GM23338 (cell line): Measurements from ENCODE around the gene RPS15. TPM values are rescaled to one million over a fixed set of nuclear protein-coding genes. Genes with fewer than 3 reads are reported as not detected.

ENCODE experiments used
- ATAC-seq: fragments of 200-7000 bp; cut with Tn5 transposase; 3 replicates; pipeline ENCODE4 v1.9.1; 2020
- DNase-seq: peaks from one replicate; pipeline ENCODE4 v3.0.0-alpha.2; 2015; ENCODE audit warnings: low spot score
- H2AFZ ChIP-seq: fragments of 200-600 bp; sonication (generic); 2 replicates; pipeline ENCODE4 v1.8.0; 2016; ENCODE audit warnings: antibody characterized with exemption, mild to moderate bottlenecking, moderate library complexity
- H3F3A ChIP-seq: fragments of 200-600 bp; sonication (generic); replicated peaks from 2 replicates; pipeline ENCODE4 v1.8.0; 2017; ENCODE audit warnings: antibody characterized with exemption, mixed run types, low read depth
- H3K27ac ChIP-seq: fragments of 200-600 bp; sonication (generic); 2 replicates; pipeline ENCODE4 v1.6.1; 2016; ENCODE audit warnings: low read depth
- H3K27me3 ChIP-seq: fragments of 200-600 bp; sonication (generic); 2 replicates; pipeline ENCODE4 v1.8.0; 2016; ENCODE audit warnings: mild to moderate bottlenecking, mixed run types, moderate library complexity; ENCODE audit not compliant: insufficient read depth
- H3K36me3 ChIP-seq: fragments of 200-600 bp; sonication (generic); 2 replicates; pipeline ENCODE4 v1.8.0; 2016; ENCODE audit warnings: mild to moderate bottlenecking; ENCODE audit not compliant: insufficient read depth
- H3K4me1 ChIP-seq: fragments of 200-600 bp; sonication (generic); 2 replicates; pipeline ENCODE4 v1.8.0; 2016; ENCODE audit warnings: mild to moderate bottlenecking, moderate library complexity; ENCODE audit not compliant: insufficient read depth
- H3K4me2 ChIP-seq: fragments of 200-600 bp; sonication (generic); 2 replicates; pipeline ENCODE4 v1.7.1; 2017; ENCODE audit warnings: mixed run types
- H3K4me3 ChIP-seq: fragments of 200-600 bp; sonication (generic); 2 replicates; pipeline ENCODE4 v1.6.1; 2016; ENCODE audit warnings: mixed run types
- H3K79me2 ChIP-seq: fragments of 200-600 bp; sonication (generic); replicated peaks from 2 replicates; pipeline ENCODE4 v1.8.0; 2017; ENCODE audit warnings: mild to moderate bottlenecking; ENCODE audit not compliant: insufficient read depth
- H3K9me2 ChIP-seq: fragments of 200-600 bp; sonication (generic); 2 replicates; pipeline ENCODE4 v1.8.0; 2017; ENCODE audit not compliant: insufficient read depth
- H4K20me1 ChIP-seq: fragments of 200-600 bp; sonication (generic); replicated peaks from 2 replicates; pipeline ENCODE4 v1.8.0; 2017; ENCODE audit warnings: mild to moderate bottlenecking; ENCODE audit not compliant: insufficient read depth
- H3K27ac Mint-ChIP-seq: 2 replicates; pipeline ENCODE4 v1.8.0; 2020; ENCODE audit warnings: inconsistent platforms, mild to moderate bottlenecking, moderate library complexity, mixed read lengths
- H3K27me3 Mint-ChIP-seq: 3 replicates; pipeline ENCODE4 v1.8.0; 2022; ENCODE audit warnings: low read depth, mild to moderate bottlenecking, moderate library complexity, mixed read lengths, inconsistent platforms; ENCODE audit not compliant: insufficient read depth, poor library complexity
- H3K36me3 Mint-ChIP-seq: 3 replicates; pipeline ENCODE4 v1.8.0; 2021; ENCODE audit warnings: low read depth, mild to moderate bottlenecking, inconsistent platforms, moderate library complexity, mixed read lengths
- H3K4me1 Mint-ChIP-seq: 3 replicates; pipeline ENCODE4 v1.8.0; 2020; ENCODE audit warnings: mild to moderate bottlenecking, inconsistent platforms, mixed read lengths
- H3K4me3 Mint-ChIP-seq: 3 replicates; pipeline ENCODE4 v1.8.0; 2021; ENCODE audit warnings: moderate library complexity, mild to moderate bottlenecking, inconsistent platforms, mixed read lengths
- H3K9me3 Mint-ChIP-seq: 3 replicates; pipeline ENCODE4 v1.8.0; 2020; ENCODE audit warnings: moderate library complexity, mild to moderate bottlenecking, inconsistent platforms, mixed read lengths
- CREB1 ChIP-seq: fragments of 250-450 bp; sonication (Bioruptor Pico); IDR thresholded peaks from 2 replicates; pipeline ENCODE4 v1.5.0; 2020; ENCODE audit warnings: low read depth, mild to moderate bottlenecking, moderate library complexity
- EZH2 ChIP-seq: fragments of 200-600 bp; sonication (generic); IDR thresholded peaks from one replicate; pipeline ENCODE4 v1.8.0; 2017; ENCODE audit warnings: antibody characterized with exemption, mild to moderate bottlenecking, low read depth; ENCODE audit not compliant: unreplicated experiment
- JUNB ChIP-seq: IDR thresholded peaks from one replicate; pipeline ENCODE4 v1.6.1; 2016; ENCODE audit warnings: antibody characterized with exemption; ENCODE audit not compliant: unreplicated experiment
- POLR2AphosphoS5 ChIP-seq: IDR thresholded peaks from 2 replicates; pipeline ENCODE4 v1.6.1; 2016; ENCODE audit warnings: antibody characterized with exemption, low read depth
- STAT1 ChIP-seq: IDR thresholded peaks from one replicate; pipeline ENCODE4 v1.6.1; 2016; ENCODE audit warnings: antibody characterized with exemption; ENCODE audit not compliant: unreplicated experiment
- ZNF114 ChIP-seq: fragments of 250-450 bp; sonication (Bioruptor Pico); IDR thresholded peaks from 2 replicates; pipeline ENCODE4 v1.5.0; 2020; ENCODE audit warnings: mild to moderate bottlenecking, moderate library complexity
- ZNF331 ChIP-seq: fragments of 250-450 bp; sonication (Bioruptor Pico); IDR thresholded peaks from 2 replicates; pipeline ENCODE4 v1.5.0; 2020; ENCODE audit warnings: low read depth, mild to moderate bottlenecking, moderate library complexity
- polyA plus RNA-seq: library from polyadenylated mRNA; unstranded; fragments of >200 nt; fragmentation: Nextera tagmentation; extraction: Ambion mirVana; gene quantifications from 2 replicates; pipeline ENCODE4 v1.2.1, GENCODE V29; 2016
- total RNA-seq: library from RNA; depleted of rRNA; stranded (reverse); fragments of >200 nt; shearing (Covaris generic); gene quantifications from 2 replicates; pipeline ENCODE4 v1.2.3, GENCODE V29; 2014
- TF ChIP-seq, protein P1 (sequence below): fragments of 250-450 bp; sonication (Bioruptor Pico); IDR thresholded peaks from 2 replicates; pipeline ENCODE4 v1.5.0; 2020; ENCODE audit warnings: mild to moderate bottlenecking, moderate library complexity
- TF ChIP-seq, protein P2 (sequence below): IDR thresholded peaks from one replicate; pipeline ENCODE4 v1.6.1; 2018; ENCODE audit warnings: antibody characterized with exemption; ENCODE audit not compliant: unreplicated experiment
- TF ChIP-seq, protein P3 (sequence below): IDR thresholded peaks from 2 replicates; pipeline ENCODE4 v1.6.1; 2016; ENCODE audit warnings: antibody characterized with exemption
- TF ChIP-seq, protein P4 (sequence below), 2 experiments: fragments of 200-600 bp in 1 of 2; sonication (generic) in 1 of 2; conservative IDR thresholded peaks; 2 replicates each; pipeline versions ENCODE4 v1.5.1 to v1.6.1; 2016 to 2017; ENCODE audit warnings: antibody characterized with exemption in 2 of 2, low read depth in 2 of 2, mild to moderate bottlenecking in 2 of 2, moderate library complexity in 1 of 2

Gene RPS15
- total and polyA plus RNA-seq, 2 experiments from 2014 or later: 2,953 to 3,861 TPM

DNA sequence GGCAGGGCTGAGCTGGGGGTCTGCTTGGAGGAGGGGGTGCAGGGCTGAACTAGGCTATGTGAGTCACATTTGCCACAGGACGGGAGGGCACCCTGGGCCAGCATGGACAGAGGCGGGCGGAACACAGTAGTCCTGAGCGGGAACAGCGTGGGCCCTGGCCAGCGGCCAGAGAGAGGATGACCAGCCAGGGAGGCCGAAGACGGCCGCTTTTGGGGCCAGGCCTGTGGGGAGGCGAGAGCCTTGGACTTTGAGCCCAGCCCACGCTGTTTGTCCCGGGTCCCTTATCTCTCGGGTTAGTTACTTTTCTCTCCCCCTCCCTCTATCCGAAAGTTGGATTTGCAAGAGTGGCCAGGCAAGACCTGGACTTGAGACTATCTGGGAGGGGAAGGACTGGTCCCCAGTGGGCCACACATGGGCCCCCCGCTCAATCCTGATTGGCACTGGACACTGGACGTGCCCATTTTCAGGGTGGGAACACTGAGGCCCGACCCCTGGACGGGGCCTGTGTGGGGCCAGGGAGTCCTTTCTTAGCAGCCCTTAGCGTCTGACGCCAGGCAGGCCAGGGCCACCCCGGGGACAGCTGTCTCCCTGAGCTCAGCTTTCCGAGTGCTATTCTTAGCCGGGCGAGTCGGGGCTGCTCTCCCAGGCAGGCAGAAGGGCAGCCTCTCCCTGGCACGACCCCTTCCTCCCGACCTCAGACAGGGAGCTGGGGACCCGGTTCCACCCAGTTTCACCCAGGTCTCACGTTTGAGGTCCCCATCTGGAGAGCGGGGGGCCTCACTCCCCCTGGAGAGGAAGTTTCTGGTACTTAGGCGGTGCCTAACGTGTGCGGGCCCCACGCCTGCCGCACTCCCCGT is 37.7 kb upstream of the RPS15 start:
- Histone ChIP-seq H3K4me1 (0 out of 2 replicates have a peak, but pooled peaks cover 5% of the 10 kb centered on the region), H2AFZ (peak overlapping the region; percentile 74; the same call in 1 of the 2 replicates), H3K4me3 (peak overlapping the region; percentile 70), H3K4me2 (peak overlapping the region; percentile 86), H3K79me2 (no peaks in the 10 kb centered on the region), H3K27ac (no peak overlapping the region), H3F3A (peaks cover 4% of the 10 kb centered on the region; the same call in 1 of the 2 replicates), H4K20me1 (no peaks in the 10 kb centered on the region; the same call in 1 of the 2 replicates), H3K27me3 (peaks cover 6% of the 10 kb centered on the region; the same call in 1 of the 2 replicates), H3K36me3 (no peaks in the 10 kb centered on the region), H3K9me2 (no peaks in the 10 kb centered on the region)
- no peaks in the 10 kb centered on the region for H3K9me3 Mint-ChIP-seq
- H3K36me3 Mint-ChIP-seq: no peaks in the 10 kb centered on the region; the same call in 2 of the 3 replicates
- ATAC-seq: peak; percentile 27
- DNase-seq: no peak
- H3K27me3 Mint-ChIP-seq: peaks cover 8% of the 10 kb centered on the region
- no peak overlapping the region for H3K27ac Mint-ChIP-seq
- peak overlapping the region; percentile 70 for H3K4me3 Mint-ChIP-seq
- TF ChIP-seq, protein P1, sequence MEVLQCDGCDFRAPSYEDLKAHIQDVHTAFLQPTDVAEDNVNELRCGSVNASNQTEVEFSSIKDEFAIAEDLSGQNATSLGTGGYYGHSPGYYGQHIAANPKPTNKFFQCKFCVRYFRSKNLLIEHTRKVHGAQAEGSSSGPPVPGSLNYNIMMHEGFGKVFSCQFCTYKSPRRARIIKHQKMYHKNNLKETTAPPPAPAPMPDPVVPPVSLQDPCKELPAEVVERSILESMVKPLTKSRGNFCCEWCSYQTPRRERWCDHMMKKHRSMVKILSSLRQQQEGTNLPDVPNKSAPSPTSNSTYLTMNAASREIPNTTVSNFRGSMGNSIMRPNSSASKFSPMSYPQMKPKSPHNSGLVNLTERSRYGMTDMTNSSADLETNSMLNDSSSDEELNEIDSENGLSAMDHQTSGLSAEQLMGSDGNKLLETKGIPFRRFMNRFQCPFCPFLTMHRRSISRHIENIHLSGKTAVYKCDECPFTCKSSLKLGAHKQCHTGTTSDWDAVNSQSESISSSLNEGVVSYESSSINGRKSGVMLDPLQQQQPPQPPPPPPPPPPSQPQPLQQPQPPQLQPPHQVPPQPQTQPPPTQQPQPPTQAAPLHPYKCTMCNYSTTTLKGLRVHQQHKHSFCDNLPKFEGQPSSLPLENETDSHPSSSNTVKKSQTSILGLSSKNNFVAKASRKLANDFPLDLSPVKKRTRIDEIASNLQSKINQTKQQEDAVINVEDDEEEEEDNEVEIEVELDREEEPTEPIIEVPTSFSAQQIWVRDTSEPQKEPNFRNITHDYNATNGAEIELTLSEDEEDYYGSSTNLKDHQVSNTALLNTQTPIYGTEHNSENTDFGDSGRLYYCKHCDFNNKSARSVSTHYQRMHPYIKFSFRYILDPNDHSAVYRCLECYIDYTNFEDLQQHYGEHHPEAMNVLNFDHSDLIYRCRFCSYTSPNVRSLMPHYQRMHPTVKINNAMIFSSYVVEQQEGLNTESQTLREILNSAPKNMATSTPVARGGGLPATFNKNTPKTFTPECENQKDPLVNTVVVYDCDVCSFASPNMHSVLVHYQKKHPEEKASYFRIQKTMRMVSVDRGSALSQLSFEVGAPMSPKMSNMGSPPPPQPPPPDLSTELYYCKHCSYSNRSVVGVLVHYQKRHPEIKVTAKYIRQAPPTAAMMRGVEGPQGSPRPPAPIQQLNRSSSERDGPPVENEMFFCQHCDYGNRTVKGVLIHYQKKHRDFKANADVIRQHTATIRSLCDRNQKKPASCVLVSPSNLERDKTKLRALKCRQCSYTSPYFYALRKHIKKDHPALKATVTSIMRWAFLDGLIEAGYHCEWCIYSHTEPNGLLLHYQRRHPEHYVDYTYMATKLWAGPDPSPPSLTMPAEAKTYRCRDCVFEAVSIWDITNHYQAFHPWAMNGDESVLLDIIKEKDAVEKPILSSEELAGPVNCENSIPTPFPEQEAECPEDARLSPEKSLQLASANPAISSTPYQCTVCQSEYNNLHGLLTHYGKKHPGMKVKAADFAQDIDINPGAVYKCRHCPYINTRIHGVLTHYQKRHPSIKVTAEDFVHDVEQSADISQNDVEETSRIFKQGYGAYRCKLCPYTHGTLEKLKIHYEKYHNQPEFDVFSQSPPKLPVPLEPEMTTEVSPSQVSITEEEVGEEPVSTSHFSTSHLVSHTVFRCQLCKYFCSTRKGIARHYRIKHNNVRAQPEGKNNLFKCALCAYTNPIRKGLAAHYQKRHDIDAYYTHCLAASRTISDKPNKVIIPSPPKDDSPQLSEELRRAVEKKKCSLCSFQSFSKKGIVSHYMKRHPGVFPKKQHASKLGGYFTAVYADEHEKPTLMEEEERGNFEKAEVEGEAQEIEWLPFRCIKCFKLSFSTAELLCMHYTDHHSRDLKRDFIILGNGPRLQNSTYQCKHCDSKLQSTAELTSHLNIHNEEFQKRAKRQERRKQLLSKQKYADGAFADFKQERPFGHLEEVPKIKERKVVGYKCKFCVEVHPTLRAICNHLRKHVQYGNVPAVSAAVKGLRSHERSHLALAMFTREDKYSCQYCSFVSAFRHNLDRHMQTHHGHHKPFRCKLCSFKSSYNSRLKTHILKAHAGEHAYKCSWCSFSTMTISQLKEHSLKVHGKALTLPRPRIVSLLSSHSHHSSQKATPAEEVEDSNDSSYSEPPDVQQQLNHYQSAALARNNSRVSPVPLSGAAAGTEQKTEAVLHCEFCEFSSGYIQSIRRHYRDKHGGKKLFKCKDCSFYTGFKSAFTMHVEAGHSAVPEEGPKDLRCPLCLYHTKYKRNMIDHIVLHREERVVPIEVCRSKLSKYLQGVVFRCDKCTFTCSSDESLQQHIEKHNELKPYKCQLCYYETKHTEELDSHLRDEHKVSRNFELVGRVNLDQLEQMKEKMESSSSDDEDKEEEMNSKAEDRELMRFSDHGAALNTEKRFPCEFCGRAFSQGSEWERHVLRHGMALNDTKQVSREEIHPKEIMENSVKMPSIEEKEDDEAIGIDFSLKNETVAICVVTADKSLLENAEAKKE: no peak
- TF ChIP-seq, protein P2, sequence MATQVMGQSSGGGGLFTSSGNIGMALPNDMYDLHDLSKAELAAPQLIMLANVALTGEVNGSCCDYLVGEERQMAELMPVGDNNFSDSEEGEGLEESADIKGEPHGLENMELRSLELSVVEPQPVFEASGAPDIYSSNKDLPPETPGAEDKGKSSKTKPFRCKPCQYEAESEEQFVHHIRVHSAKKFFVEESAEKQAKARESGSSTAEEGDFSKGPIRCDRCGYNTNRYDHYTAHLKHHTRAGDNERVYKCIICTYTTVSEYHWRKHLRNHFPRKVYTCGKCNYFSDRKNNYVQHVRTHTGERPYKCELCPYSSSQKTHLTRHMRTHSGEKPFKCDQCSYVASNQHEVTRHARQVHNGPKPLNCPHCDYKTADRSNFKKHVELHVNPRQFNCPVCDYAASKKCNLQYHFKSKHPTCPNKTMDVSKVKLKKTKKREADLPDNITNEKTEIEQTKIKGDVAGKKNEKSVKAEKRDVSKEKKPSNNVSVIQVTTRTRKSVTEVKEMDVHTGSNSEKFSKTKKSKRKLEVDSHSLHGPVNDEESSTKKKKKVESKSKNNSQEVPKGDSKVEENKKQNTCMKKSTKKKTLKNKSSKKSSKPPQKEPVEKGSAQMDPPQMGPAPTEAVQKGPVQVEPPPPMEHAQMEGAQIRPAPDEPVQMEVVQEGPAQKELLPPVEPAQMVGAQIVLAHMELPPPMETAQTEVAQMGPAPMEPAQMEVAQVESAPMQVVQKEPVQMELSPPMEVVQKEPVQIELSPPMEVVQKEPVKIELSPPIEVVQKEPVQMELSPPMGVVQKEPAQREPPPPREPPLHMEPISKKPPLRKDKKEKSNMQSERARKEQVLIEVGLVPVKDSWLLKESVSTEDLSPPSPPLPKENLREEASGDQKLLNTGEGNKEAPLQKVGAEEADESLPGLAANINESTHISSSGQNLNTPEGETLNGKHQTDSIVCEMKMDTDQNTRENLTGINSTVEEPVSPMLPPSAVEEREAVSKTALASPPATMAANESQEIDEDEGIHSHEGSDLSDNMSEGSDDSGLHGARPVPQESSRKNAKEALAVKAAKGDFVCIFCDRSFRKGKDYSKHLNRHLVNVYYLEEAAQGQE: no peak
- TF ChIP-seq, protein P3, sequence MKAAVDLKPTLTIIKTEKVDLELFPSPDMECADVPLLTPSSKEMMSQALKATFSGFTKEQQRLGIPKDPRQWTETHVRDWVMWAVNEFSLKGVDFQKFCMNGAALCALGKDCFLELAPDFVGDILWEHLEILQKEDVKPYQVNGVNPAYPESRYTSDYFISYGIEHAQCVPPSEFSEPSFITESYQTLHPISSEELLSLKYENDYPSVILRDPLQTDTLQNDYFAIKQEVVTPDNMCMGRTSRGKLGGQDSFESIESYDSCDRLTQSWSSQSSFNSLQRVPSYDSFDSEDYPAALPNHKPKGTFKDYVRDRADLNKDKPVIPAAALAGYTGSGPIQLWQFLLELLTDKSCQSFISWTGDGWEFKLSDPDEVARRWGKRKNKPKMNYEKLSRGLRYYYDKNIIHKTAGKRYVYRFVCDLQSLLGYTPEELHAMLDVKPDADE: no peak
- no peak for TF ChIP-seq POLR2AphosphoS5
- TF ChIP-seq EZH2: no peak
- no peak for TF ChIP-seq ZNF114
- no peak for TF ChIP-seq JUNB
- no peak for TF ChIP-seq STAT1
- TF ChIP-seq ZNF331: no peak
- no peak for TF ChIP-seq CREB1
- TF ChIP-seq, protein P4, sequence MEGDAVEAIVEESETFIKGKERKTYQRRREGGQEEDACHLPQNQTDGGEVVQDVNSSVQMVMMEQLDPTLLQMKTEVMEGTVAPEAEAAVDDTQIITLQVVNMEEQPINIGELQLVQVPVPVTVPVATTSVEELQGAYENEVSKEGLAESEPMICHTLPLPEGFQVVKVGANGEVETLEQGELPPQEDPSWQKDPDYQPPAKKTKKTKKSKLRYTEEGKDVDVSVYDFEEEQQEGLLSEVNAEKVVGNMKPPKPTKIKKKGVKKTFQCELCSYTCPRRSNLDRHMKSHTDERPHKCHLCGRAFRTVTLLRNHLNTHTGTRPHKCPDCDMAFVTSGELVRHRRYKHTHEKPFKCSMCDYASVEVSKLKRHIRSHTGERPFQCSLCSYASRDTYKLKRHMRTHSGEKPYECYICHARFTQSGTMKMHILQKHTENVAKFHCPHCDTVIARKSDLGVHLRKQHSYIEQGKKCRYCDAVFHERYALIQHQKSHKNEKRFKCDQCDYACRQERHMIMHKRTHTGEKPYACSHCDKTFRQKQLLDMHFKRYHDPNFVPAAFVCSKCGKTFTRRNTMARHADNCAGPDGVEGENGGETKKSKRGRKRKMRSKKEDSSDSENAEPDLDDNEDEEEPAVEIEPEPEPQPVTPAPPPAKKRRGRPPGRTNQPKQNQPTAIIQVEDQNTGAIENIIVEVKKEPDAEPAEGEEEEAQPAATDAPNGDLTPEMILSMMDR (conservative IDR thresholded peaks at IDR 0.05; ENCODE audit: low read depth in 2 of 2): no peak
- peaks cover 6% of the 10 kb centered on the region; the same call in 2 of the 3 replicates for H3K4me1 Mint-ChIP-seq
